HG03442 (cell line): ENCODE data around the gene DCTN2.
"Not testable (repeated sequence)": the region's sequence is repeated elsewhere in the genome, so short reads cannot be mapped to it uniquely, and the experiment has no call there.

Experiments
- ATAC-seq: cut with Tn5 transposase; IDR thresholded peaks from one replicate; pipeline ENCODE4 v1.9.1; 2021; ENCODE audit warnings: mild to moderate bottlenecking, moderate library complexity; ENCODE audit not compliant: unreplicated experiment

Gene DCTN2

DNA sequence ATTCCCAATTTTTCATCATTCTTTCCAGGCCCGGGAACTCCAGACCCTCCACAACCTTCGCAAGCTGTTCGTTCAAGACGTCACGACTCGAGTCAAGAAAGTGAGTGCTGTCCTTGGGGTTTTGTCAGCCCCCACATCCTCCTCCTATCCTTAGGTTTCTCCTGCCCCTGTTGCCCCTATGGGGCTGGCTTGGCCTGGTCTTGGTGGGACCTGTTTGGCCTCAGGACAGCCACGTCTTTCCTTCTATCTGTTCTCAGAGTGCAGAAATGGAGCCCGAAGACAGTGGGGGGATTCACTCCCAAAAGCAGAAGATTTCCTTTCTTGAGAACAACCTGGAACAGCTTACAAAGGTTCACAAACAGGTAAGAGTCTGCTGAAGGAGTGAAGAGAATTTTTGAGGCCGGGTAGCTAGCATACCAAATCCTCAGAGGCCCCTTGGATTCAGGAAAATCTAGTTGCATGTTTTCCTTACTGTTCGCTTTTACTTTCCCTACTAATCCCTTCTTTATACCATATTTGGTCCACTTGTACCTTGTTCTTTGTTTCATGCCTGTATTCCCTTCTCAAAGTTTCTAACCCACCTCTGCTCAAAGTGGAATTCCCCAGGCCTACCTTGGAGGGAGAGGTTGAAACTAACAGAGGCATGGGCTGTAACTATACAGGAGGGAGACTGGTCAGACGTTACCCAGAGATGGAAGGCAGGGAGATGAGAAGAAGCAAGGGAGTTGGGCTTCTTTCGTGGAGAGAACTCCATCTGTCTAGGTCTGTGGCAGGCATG, 31.2 kb upstream of the DCTN2 start:
- ATAC-seq, result no peak

DNA sequence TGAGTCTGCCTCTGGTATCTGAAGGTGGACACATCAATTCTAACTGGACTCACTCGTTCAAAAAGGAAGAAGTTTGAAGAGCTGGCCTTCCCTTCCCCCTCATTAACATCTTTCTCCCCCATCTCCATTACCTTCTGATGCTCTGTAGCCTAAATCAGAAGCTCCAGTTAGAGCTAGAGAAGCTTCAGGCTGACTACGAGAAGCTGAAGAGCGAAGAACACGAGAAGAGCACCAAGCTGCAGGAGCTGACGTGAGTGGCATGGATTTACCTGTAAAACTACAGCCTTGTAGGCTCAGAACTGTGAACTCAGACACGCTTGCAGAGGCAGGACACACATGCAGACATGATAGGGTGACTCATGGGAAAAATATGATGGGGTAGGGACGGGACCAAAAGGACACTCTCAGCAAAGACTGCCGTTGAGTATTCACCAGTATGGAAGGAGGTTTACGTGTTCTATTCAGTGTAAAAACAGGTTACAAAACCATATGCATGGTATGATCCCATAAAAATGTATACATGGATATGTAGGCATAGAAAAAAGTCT, 29.7 kb upstream of the DCTN2 start:
- ATAC-seq, result no peak

DNA sequence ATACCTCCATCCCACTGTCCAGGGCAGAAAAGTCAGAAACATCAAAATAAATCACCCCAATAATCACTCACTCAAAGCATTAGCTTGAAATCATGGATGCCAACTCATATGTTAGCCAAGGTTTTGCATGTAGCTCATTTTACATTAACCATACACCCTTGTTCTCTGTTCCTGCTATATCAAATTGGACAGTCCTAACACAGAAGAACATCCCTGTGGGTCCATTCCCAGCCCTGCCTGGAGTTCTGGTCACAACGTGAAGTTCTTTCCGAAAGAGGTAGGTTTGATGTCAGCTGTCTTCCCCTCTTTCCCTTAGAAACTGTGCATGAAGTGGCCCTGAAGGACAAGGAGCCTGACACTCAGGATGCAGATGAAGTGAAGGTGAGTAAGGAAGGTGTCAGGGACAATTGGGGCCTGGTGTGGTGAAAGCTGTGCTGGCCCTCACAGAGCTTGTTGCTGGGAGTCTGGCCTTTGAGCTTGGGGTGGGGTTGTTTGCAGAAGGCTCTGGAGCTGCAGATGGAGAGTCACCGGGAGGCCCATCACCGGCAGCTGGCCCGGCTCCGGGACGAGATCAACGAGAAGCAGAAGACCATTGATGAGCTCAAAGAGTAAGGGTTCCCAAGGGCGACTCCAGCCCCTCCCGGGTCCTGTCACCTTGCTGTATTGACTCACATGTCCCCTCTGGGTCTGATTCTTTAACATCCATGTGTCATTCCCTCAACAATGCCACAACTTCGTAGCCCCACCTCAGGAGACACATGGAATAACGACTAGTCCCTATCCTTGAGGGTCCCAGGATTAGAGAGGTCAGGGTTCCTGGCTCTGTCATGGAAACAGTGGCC, 29.0 kb upstream of the DCTN2 start:
- no peak for ATAC-seq

DNA sequence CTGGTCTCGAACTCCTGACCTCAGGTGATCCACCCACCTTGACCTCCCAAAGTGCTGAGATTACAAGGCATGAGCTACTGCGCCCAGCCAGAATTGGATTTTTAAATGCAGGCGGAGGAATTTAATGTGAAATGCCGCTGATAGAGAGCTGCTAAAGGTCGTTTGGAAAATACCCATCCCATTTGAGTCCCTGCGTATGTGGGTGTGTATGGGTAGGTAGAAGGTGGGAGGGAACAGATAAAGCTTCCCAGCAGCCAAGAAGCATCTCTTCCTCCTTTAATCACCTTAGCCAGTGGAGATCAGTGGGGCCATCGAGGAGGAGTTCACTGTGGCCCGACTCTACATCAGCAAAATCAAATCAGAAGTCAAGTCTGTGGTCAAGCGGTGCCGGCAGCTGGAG, 27.8 kb upstream of the DCTN2 start:
- no peak for ATAC-seq

DNA sequence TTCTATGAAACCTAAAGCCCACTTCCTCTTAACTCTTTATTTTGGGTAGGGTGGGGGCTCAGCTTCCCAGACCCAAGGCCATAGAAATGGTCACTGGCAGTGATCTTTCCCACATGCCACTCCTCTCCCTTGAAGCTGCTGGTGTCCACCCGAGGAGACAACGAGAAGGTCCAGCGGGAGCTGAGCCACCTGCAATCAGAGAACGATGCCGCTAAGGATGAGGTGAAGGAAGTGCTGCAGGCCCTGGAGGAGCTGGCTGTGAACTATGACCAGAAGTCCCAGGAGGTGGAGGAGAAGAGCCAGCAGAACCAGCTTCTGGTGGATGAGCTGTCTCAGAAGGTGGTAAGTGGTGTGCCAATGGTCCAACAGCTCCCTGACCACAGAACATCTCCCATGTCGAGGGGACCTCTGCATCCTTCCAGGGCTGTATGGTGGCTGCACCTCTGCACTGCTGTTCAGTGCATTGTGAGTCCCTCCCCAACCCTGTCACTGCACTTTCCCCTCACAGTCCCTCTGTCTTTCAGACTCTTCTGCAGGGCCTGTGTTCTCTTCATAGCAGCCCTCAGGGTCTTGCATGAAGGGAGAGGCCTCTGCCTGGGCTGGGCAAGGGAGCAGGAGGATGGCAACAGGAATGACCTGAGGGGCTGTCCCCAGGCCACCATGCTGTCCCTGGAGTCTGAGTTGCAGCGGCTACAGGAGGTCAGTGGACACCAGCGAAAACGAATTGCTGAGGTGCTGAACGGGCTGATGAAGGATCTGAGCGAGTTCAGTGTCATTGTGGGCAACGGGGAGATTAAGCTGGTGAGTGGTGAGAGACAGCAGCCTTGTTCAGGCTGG, 25.2 kb upstream of the DCTN2 start:
- no peak for ATAC-seq

DNA sequence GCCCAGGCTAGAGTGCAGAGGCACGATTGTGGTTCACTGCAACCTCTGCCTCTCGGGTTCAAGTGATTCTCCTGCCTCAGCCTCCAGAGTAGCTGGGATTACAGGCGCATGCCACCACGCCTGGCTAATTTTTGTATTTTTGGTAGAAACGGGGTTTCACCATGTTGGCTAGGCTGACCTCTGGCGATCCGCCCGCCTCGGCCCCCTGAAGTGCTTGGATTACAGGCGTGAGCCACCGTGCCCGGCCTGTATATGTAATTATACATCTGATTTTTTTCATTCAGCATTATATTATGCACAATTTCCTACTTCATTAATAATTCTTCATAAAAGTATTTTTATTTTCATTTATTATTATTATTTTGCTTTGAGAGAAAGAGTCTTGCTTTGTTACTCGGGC, 23.4 kb upstream of the DCTN2 start:
- not testable (repeated sequence) for ATAC-seq

GRCh38 chr12:57569858-57570257, 22.9 kb upstream of the DCTN2 start:
- no peak for ATAC-seq

- no peak for ATAC-seq
Observed at GRCh38 chr12:57568838-57569237, 21.8 kb upstream of the DCTN2 start.

DNA sequence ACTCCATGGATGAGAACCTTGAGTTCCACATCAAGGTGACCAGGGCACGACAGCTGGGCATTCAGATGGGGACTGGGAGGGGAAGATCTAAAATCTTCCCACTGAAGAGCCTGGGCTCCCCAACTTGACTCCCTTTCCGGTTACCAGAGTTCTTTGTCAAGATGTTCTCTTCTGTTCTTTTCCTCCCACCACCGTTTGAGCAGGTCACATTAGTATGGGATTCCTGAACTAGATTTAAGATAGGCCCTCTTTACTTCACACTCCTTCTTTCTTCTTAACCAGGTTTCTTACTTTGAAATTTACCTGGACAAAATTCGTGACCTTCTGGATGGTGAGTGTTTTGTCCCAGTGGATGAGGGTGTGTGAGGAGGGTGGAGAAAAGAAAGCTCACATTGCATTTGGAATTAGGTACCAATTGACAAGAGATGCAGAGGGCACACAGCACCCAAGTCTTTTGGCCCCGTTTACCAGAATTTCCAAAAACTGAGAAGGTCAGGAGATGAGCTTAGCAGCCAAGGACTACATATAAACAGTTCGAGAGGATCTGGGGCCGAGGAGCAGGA, 17.3 kb upstream of the DCTN2 start:
- ATAC-seq, result no peak

DNA sequence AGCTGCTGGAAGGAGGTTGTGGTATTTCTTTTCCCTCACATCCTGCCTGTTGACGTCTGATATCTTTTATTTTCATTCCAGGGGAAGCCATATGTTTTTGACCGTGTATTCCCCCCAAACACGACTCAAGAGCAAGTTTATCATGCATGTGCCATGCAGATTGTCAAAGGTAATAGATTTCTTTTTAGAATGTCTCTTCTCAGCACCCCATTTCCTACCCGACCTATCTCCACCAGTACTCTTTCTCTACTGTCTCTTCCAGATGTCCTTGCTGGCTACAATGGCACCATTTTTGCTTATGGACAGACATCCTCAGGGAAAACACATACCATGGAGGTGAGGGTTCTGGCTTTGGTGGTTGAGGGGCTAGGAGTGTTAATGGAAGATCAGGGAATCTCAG, 16.4 kb upstream of the DCTN2 start:
- no peak for ATAC-seq

GRCh38 chr12:57561117-57561516, 14.1 kb upstream of the DCTN2 start:
- ATAC-seq, result not testable (repeated sequence)

GRCh38 chr12:57560516-57560915, 13.5 kb upstream of the DCTN2 start:
- no peak for ATAC-seq

GRCh38 chr12:57558864-57559263, 11.9 kb upstream of the DCTN2 start:
- ATAC-seq, result no peak

- ATAC-seq, result no peak
Observed at GRCh38 chr12:57554897-57555296, 7.9 kb upstream of the DCTN2 start.

DNA sequence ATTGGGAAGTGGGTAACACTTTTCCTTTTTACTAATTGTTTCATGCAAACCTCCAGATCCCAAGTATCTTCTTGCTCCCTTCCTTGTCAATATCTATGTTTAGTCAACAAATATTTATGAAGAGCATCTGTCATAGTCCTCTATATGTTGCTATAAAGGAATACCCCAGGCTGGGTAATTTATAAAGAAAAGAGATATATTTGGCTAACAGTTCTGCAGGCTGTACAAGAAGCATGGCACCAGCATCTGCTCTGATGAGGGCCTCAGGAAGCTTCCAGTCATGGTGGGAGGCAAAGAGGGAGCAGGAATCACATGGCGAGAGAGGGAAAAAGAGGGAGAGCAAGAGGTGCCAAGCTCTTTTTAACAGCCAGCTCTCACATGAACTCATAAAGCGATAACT, 7.5 kb upstream of the DCTN2 start:
- ATAC-seq, result no peak

- ATAC-seq, result no peak
Observed at GRCh38 chr12:57553343-57554202, 6.6 kb upstream of the DCTN2 start.

GRCh38 chr12:57552835-57553313, 5.9 kb upstream of the DCTN2 start:
- no peak for ATAC-seq

GRCh38 chr12:57552306-57552651, 5.3 kb upstream of the DCTN2 start:
- no peak for ATAC-seq

DNA sequence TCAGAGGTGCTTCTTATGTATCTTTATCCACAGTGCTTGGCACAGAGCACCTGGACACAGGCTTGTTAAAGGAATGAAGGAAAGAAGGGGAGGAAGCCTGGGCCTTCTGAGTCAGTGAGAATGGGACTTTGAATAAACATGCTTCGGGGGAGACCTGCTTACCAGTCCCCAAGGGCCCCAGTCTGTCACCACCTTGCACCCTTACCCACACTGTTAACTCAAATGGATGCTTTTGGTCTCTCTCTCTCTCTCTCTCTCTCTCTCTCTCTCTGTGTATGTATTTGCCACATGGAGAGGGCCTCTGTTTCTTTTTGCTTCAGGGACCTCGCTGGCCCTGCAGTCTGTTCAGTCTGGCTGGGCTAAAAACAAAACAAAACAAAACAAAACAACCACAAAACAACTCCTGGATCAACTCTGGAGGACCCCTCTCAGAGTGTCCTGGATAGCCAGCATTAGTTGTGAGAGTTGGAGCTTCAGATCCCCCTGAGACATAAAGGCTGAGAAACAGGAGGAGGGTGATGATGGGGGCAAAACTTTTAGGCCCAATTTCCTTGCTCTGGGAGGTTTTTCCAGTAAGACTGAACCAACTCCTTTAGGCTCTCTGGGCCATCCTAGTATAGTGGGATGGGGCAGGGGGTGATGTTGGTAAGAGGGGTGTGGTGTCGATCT, 4.8 kb upstream of the DCTN2 start:
- ATAC-seq, result no peak
